Nucleus accumbens (tissue), 56 donors: ENCODE data around the gene CSN1S1.
"Not testable (repeated sequence)": the region's sequence is repeated elsewhere in the genome, so short reads cannot be mapped to it uniquely, and the experiment has no call there.

Experiments
- DNase-seq, 56 donors: peaks; one replicate each; lab custom pipeline; 2025; lab: John Stamatoyannopoulos, UW

CSN1S1 gene, protein sequence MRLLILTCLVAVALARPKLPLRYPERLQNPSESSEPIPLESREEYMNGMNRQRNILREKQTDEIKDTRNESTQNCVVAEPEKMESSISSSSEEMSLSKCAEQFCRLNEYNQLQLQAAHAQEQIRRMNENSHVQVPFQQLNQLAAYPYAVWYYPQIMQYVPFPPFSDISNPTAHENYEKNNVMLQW

GRCh38 chr4:69930768-69931167 is at the start of gene CSN1S1:
CSN1S1 (plus strand) TSS chr4:69931068; CDS start chr4:69932556, 1,488 bp downstream.
- no peak for DNase-seq

DNA sequence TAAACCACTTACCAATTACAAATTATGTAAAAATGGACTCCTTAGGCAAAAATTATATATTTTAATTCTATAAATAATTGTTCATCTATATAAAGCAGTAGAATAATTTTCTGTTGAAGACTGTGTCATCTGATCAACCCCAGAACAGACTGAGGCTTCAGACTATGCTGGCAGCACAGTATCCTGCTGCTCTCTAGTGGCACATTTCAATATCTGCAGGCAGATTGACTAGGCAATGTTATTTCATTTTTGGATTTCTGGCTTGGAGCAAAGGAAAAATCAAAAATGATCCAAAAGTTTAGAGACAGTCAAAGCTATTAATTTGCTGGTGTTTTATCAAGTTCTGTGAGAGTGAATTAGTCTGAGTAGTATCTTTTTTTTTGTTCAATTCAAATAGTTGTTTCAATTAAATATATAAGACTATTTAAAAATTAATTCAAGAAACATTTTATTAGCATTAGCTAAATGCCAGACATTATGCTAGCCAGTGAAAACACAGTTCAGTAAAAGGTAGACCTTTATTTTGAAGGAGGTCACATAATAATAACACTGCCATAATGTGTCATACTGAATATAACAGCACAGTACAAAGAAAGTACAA is 49.6 kb upstream of the CSN1S1 start:
- DNase-seq: peak in 15 of 56 donors; percentile 0 to 24 (median 5)

- no peak for DNase-seq
These were observed 48.7 kb upstream of the CSN1S1 start for GRCh38 chr4:69882150-69882549.

DNA sequence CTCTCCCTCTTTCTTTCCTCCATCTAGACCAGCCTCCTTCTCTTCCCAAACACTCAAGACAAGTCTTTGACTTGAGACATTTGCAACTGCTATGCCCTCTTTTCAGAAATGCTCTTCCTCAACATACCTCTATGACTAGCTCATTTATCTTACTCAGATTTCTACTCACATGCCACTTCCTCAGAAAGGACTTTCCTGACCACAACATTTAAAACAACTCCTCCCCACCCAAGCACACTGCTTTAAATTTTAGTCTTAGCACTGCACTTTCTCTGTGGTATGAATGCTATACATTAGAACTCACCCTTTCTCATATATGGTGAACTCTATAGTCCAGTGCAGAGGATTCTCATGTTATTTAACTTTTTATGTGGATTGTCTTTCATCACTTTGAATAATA is 42.5 kb upstream of the CSN1S1 start:
- DNase-seq: no peak

DNA sequence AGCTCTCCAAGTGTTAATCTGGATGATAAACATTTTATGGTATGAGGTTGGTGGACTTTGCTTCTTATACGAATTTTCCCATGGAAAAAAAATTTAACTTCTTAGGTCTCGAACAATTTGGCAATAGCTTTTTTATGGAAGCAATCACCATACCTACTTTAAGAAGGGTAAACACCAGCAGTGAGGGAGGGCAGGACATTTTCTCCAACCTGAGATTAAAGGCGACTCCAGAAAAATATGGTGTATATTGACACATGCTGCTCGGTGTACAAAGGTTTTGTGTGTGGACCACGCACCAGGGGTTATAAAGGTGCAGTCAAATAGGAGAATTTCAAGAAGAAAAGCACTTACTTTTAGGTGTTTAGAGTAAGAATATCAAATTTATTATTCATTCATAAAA is 36.7 kb upstream of the CSN1S1 start:
- DNase-seq: no peak

- peak in 6 of 56 donors; percentile 2 to 46 (median 14) for DNase-seq
These were observed 36.1 kb upstream of the CSN1S1 start for GRCh38 chr4:69894721-69895120.

- DNase-seq: no peak
These were observed 34.2 kb upstream of the CSN1S1 start for GRCh38 chr4:69896530-69897116.

- DNase-seq: no peak
These were observed 23.7 kb upstream of the CSN1S1 start for GRCh38 chr4:69907151-69907550.

DNA sequence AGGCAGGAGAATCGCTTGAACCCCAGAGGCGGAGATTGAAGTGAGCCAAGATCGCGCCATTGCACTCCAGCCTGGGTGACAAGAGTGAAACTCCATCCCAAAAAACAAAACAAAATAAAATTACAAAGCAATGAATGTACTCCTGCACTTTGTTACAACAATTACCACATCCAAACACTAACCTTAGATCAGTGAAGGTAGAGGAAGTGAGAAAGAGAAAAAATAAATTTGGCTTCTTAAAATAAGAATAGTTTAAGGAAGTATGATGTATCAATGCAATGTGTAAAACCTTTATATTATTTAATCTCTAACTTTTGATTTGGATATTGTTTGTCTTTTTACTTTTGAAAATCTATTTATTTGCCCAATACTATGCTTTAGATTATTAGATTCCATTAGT is 21.7 kb upstream of the CSN1S1 start:
- DNase-seq: no peak

DNA sequence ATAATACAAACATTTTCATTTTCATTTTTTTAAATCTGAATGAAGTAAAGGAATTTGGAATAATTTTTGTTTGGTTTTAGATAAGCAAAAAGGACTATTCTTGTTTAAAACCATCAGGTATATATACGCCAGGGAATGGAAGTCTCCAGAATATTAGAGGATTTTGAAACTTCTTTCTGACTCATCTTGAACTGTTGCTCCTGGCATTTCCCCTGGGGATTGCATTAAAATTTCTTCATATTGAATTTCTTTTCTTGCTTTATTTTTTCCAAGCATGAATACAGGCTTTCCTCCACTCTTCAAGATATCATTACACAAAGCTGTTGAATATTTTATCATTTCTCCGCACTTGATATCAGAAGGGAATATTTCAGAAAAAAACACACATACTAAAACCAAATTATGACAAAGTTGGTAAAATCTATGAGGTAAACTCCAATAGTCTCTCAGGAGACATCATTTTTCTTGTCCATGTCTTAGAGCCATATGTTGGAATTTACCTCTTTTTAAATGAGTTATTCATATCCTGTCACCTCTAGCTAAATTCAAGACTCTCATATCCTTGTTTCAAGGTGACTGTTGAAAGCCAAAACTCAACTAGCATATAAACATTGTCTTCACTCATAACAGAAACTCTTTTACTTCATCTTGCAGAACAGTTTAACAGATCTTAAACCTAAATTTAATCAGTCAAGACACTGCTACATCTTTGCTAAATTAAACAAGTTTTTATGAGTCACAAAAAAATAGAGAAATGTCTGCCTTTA is 20.7 kb upstream of the CSN1S1 start:
- DNase-seq: no peak

- no peak for DNase-seq
These were observed 10.0 kb upstream of the CSN1S1 start for GRCh38 chr4:69920874-69921273.

DNA sequence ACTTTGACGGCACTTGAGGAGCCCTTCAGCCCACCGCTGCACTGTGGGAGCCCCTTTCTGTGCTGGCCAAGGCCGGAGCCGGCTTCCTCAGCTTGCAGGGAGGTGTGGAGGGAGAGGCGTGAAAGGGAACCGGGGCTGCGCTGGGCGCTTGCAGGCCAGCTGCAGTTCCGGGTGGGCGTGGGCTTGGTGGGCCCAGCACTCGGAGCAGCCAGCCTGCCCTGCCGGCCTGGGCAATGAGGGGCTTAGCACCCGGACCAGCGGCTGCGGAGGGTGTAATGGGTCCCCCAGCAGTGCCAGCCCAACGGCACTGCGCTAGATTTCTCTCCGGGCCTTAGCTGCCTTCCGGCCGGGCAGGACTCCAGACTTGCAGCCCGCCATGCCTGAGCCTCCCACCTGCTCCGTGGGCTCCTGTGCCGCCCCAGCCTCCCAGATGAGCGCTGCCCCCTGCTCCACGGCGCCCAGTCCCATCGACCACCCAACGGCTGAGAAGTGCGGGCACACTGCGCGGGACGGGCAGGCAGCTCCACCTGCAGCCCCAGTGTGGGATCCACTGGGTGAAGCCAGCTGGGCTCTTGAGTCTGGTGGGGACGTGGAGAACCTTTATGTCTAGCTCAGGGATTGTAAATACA is 7.0 kb upstream of the CSN1S1 start:
- DNase-seq: not testable (repeated sequence)

GRCh38 chr4:69934150-69934549 is 3.3 kb downstream of the CSN1S1 start:
- no peak for DNase-seq

- no peak for DNase-seq
These were observed 5.7 kb downstream of the CSN1S1 start for GRCh38 chr4:69936566-69936965.

DNA sequence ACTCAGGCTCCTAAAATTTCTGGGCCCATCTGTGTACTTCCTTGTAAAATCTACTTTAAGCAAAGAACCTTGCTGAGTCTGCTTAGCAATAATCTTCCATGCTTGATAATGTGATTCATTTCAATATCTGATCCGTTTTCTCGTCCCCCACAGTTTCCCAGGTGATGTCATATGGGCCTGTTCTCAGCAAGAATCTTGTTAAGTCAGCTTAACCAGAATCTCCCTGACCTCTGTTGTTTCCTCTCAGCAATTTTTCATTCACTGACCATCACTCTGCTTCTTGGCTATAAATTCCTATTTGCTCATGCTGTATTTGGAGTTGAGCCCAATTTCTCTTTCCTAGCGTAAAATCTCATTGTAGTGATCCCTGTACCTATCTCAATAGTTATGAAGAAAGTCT is 20.7 kb downstream of the CSN1S1 start:
- DNase-seq: no peak

DNA sequence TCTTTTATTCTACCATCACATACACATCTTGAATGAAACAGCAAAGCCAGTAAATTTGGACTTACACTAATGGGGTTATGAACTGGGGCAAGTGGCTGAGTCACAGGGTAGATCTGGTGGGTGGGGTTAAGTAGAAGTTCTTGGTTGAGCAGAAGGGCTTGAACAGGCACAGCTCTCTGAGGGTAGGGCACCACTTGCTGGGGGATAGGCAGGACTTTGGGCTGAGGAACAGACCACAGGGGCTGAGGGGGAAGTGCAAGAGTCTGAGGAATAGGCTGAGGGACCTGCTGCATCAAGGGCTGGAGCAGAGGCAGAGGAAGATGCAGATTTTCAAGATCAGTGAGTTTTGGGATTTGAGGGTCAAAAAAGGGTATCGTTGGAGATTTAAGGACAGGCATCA is 26.3 kb downstream of the CSN1S1 start:
- no peak for DNase-seq

DNA sequence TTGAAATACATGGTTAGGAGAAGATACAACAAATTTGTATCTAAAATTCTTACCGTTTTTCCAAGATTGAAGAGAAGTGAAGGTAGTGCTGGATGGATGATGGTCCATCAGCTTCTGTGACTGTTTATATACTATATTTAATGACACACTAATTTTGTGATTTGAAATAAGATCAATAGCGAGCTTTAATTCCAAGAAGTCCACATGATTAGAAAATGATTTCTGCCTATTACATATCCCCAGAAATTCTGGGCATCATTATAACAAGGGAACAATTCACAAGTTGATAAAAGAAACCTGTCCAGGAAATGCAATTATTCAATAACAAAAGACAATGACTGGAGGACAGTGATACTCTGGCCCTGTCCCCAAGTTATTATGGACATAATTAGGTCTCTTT is 34.8 kb downstream of the CSN1S1 start, which contains the start of gene CSN2:
CSN2 (minus strand) TSS at position 101 of the 400 bp plus-strand sequence. CDS start 4,733 bp downstream, outside the sequence.
- no peak for DNase-seq

- no peak for DNase-seq
These were observed 39.2 kb downstream of the CSN1S1 start for GRCh38 chr4:69970071-69970470.

GRCh38 chr4:69974631-69975030 is 43.8 kb downstream of the CSN1S1 start:
- DNase-seq: no peak

- no peak for DNase-seq
These were observed 46.7 kb downstream of the CSN1S1 start for GRCh38 chr4:69977582-69977981.

- peak in 1 of 56 donors; percentile 0 for DNase-seq
These were observed 53.2 kb downstream of the CSN1S1 start for GRCh38 chr4:69984030-69984443.
